Measurements from ENCODE around the gene DHX30.
"Not testable (repeated sequence)": the region's sequence is repeated elsewhere in the genome, so short reads cannot be mapped to it uniquely, and the experiment has no call there.

Gene DHX30

DNA sequence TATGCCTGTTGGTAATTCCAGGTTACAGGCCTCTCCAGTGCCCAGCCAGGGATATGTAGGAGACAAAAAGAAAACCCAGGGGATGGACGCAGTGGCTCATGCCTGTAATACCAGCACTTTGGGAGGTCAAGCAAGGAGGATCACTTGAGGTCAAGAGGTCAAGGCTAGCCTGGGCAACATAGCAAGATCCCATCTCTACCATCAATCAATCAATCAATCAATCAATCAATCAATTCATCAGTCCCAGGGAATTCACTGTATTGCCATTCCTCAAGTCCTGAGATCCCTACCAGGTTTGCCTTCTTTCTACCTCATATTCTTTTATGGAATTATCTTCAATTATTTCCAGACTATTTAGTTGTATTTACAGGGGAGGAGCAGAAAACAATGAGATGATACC is 82.2 kb downstream of the DHX30 start:
- DNase-seq, result no peak

GRCh38 chr3:47887991-47888390 is 85.1 kb downstream of the DHX30 start:
- not testable (repeated sequence) for DNase-seq

DNA sequence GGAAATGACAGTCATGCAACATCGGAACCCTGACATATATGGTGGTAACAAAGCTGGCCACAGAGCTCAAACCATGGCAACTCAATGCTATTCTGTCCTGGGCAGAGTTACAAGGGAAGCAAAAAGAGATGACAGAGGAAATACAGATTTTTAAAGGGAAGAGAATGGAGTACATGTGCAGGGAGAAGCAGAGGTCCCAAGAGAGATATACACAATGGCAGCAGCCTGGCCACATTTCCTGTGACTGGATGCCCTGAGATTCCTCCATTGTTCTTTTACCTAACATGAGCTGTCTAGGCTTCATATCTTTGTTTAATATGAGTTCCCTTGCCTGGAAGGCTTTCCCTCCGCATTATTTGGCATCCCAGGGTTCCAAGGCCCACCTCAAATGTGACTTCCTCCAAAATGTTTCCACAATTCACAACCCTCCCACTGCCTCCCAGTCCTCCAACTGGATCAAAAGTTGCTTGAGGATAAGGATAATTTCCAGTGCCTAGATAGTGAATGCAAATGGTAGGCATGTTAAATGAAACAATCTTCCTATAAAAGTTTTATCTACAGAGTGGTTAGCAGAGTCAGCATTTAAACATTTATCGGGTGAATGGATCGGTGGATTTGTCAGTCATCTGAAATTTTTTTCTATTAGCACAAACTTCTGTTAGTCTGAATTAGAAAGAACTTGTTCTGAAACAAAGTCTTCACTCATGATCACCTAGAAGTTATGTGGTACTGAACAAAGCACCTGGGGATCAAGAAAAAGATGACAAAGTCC is 86.2 kb downstream of the DHX30 start:
- DNase-seq, result no peak

- DNase-seq, result no peak
Observed at GRCh38 chr3:47890126-47890827, 87.3 kb downstream of the DHX30 start.

GRCh38 chr3:47890828-47891612 is 88.1 kb downstream of the DHX30 start:
- no peak for DNase-seq

DNA sequence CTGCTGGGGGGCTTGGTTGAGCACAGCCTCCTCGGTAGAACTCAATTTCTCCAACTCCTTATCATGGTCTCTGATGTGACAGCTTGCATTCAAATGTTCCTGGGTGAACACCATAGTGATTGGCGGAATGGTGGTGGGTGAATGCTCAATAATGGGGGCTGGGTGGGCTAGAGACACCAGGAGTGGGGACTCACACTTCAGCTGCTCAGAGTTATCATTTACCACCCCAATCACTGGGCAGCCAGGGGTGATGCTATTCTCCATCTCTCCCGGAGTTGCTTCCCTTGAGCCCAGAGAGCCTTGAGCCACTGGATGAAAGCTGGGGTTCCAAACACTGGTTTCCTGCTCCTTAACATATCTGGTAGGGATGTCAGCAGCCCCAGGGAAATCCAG is 88.7 kb downstream of the DHX30 start:
- DNase-seq, result no peak

DNA sequence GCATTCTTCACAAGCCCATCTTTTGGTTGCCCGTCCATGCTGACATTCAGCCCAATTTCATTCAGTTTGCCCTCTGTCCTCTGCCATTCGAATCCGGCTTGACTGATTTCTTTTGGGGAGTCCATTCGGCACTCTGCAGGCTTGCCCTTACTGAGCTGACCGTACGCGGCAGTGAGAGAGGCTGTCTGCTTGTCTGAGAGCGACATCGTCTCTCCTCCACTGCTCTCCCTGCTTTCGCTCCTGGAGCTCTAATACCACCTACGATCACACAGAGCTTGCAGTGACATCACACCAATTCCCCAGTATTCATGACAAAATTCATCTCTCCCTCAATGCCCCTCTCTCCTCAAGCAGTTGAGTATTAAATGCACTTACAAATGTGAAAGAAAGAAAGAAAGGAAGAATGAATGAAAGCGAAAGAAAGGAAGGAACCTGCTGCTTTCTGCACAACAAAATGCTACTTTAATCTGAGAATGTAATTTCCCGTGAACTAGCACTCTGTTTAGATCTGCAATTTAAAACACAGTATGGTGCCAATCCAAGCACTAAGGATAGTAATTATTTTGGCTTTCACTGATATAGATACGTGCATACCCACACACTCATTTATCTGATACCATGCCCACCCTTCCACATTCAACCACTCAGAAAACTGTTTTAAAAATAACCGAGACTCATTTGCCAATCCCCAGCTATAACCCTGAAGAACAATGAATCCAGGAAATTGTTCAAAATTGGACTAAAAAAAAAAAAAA is 89.5 kb downstream of the DHX30 start:
- no peak for DNase-seq

DNA sequence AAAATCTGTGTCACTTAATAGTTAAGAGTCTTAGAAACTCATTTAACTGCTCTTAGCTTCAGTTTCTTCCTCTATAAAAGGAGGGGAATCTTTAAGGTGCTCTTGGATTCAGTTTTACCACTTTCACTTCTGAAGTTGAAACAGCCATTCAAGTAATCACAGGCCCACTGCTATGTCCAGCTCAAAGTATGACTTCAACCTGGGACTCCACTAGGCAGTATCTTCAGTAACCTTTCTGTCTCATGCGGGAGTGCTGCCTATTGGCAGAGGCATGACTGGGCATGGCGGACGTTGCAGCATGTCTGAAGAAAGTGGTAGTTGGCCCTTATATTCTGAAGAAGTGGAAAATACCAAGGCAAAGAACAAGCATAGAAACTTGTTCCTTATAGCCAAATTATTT is 92.3 kb downstream of the DHX30 start:
- DNase-seq, result no peak

GRCh38 chr3:47896736-47897135 is 93.8 kb downstream of the DHX30 start:
- no peak for DNase-seq

- DNase-seq, result no peak
Observed at GRCh38 chr3:47897954-47898353, 95.0 kb downstream of the DHX30 start.

DNA sequence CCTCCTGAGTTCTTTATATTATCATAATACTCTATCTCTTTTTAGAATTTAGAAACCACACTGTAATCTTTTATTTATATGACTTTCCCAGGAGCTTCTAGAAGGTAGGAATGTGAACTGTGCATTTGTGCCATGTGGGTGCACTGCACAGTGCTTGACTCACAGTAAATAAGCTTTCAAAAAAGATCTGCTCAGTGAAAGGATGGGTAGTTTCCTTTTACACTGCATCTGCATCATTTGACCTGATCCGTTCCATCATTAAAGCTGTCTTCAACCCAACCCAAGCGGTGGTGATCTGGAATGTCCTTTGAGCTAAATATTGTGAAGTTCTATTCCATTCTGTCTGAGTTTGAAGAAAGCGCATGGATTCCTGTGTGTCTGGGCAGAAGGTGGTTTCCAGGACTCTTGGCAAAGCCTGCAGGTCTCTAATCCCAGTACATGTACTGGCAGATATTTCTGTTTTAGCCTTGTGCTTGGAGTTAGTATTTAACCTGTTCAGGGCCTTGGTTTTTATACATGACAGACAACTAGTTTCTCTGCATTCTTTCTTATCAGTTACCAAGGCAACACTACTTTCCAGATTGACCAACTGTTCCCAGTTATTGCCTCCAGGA is 96.7 kb downstream of the DHX30 start:
- no peak for DNase-seq
